HepG2 (cell line): ENCODE results near the gene MAP3K2. TPM values are rescaled to one million over a fixed set of nuclear protein-coding genes. Genes with fewer than 3 reads are reported as not detected.

Experiments used
- ATAC-seq: fragments of 200-7000 bp; cut with Tn5 transposase; 3 replicates; pipeline ENCODE4 v1.9.1; 2020; ENCODE audit warnings: mild to moderate bottlenecking, moderate library complexity
- BruUV-seq: library from RNA; stranded (reverse); fragments of 400-500 nt; replicated peaks from 2 replicates; lab custom pipeline; 2021; lab: Mats Ljungman, UMichigan
- CTCF ChIA-PET: fragments of 300-600 bp; formaldehyde crosslinking; extraction: SDS; loops from one replicate; lab custom pipeline; 2021; ENCODE audit warnings: low total read pairs, inconsistent platforms, low intra/inter-chr PET ratio; lab: Yijun Ruan, JAX
- POLR2A ChIA-PET: fragments of 350-600 bp; sonication (Branson Sonifier 250); formaldehyde crosslinking; loops from one replicate; lab custom pipeline; 2020; ENCODE audit warnings: antibody characterized with exemption, inconsistent platforms; lab: Yijun Ruan, JAX
- DNase-seq: peaks from one replicate; pipeline ENCODE4 v3.0.0-alpha.2; 2015; ENCODE audit warnings: low spot score
- FAIRE-seq: peaks from 3 replicates; lab custom pipeline; 2011; peaks lifted over from hg19 to GRCh38; lab: Jason Lieb, UNC
- H2AFZ ChIP-seq: one replicate; pipeline ENCODE4 v1.6.1; 2011; ENCODE audit warnings: low read length, inconsistent platforms
- H3K27ac ChIP-seq: fragments of 300-600 bp; 3 replicates; pipeline ENCODE4 v1.8.0; 2011; ENCODE audit warnings: mixed run types, mild to moderate bottlenecking, mixed read lengths, low read length, inconsistent platforms; ENCODE audit not compliant: insufficient read depth; ENCODE audit errors: extremely low read length
- H3K27me3 ChIP-seq, 2 experiments: fragments of 200-600 bp in 1 of 2; 2 replicates in 1 of 2; 3 replicates in 1 of 2; pipeline versions ENCODE4 v1.6.0 to v1.8.0; 2011; ENCODE audit warnings: low read length in 2 of 2, mild to moderate bottlenecking in 2 of 2, moderate library complexity in 2 of 2, inconsistent platforms in 1 of 2; ENCODE audit not compliant: insufficient read depth in 2 of 2, control insufficient read depth in 1 of 2
- H3K36me3 ChIP-seq, 2 experiments: fragments of 200-600 bp in 1 of 2; replicated peaks in 1 of 2; 2 replicates in 1 of 2; 3 replicates in 1 of 2; pipeline versions ENCODE4 v1.5.1 to v1.8.0; 2011; ENCODE audit warnings: low read length in 2 of 2, inconsistent platforms in 1 of 2; ENCODE audit not compliant: insufficient read depth in 2 of 2, control insufficient read depth in 1 of 2
- H3K4me1 ChIP-seq: 2 replicates; pipeline ENCODE4 v1.5.1; 2012; ENCODE audit warnings: low read length, inconsistent platforms; ENCODE audit not compliant: insufficient read depth
- H3K4me2 ChIP-seq: 2 replicates; pipeline ENCODE4 v1.6.0; 2011; ENCODE audit warnings: low read depth, low read length, inconsistent platforms
- H3K4me3 ChIP-seq, 3 experiments: fragments of 200-600 bp in 1 of 3; sonication (generic), shearing (Covaris generic) in 1 of 3; replicated peaks in 1 of 3; 2 replicates each; pipeline ENCODE4 v1.5.1; 2011 to 2016; ENCODE audit warnings: low read length in 3 of 3, inconsistent platforms in 2 of 3, low read depth in 2 of 3, mild to moderate bottlenecking in 2 of 3, control low read depth in 1 of 3, mixed read lengths in 1 of 3; ENCODE audit not compliant: insufficient read depth in 1 of 3
- H3K79me2 ChIP-seq: one replicate; pipeline ENCODE4 v1.6.1; 2011; ENCODE audit warnings: low read length, inconsistent platforms; ENCODE audit not compliant: insufficient read depth
- H3K9ac ChIP-seq: 2 replicates; pipeline ENCODE4 v1.6.0; 2011; ENCODE audit warnings: mild to moderate bottlenecking, low read depth, low read length, inconsistent platforms; ENCODE audit not compliant: insufficient read depth
- H3K9me3 ChIP-seq: 2 replicates; pipeline ENCODE4 v1.5.1; 2012; ENCODE audit warnings: mild to moderate bottlenecking, low read length
- H4K20me1 ChIP-seq: 2 replicates; pipeline ENCODE4 v1.6.0; 2011; ENCODE audit warnings: inconsistent platforms, mild to moderate bottlenecking, low read length, moderate library complexity; ENCODE audit not compliant: insufficient read depth
- BORCS8-MEF2B ChIP-seq: sonication (generic); formaldehyde crosslinking; IDR thresholded peaks from 2 replicates; pipeline ENCODE4 v1.8.0; 2022; ENCODE audit warnings: mild to moderate bottlenecking, missing genetic modification reagents
- FOSL2 ChIP-seq: sonication (generic); formaldehyde crosslinking; IDR thresholded peaks from 2 replicates; pipeline ENCODE4 v1.4.0; 2020; ENCODE audit warnings: missing genetic modification reagents
- HOXA3 ChIP-seq: sonication (generic); formaldehyde crosslinking; IDR thresholded peaks from 2 replicates; pipeline ENCODE4 v1.5.0; 2020; ENCODE audit warnings: missing genetic modification reagents
- KAT7 ChIP-seq: IDR thresholded peaks from 2 replicates; pipeline ENCODE4 v1.6.1; 2018; ENCODE audit warnings: borderline replicate concordance, missing compliant biosample characterization
- POGZ ChIP-seq: sonication (generic); formaldehyde crosslinking; IDR thresholded peaks from 2 replicates; pipeline ENCODE4 v1.4.0; 2020; ENCODE audit warnings: mild to moderate bottlenecking, missing genetic modification reagents
- PRPF4 ChIP-seq: fragments of 200-400 bp; formaldehyde crosslinking; IDR thresholded peaks from 2 replicates; pipeline ENCODE4 v1.6.1; 2016; ENCODE audit warnings: low read length, low read depth; ENCODE audit not compliant: poor library complexity, severe bottlenecking
- SP140L ChIP-seq: sonication (generic); formaldehyde crosslinking; IDR thresholded peaks from 2 replicates; pipeline ENCODE4 v1.4.0; 2020; ENCODE audit warnings: missing genetic modification reagents, borderline replicate concordance
- USF2 ChIP-seq, 2 experiments: sonication (generic) in 1 of 2; formaldehyde crosslinking in 1 of 2; IDR thresholded peaks; 2 replicates each; pipeline versions ENCODE4 v1.5.1 to v1.6.1; 2011 to 2020; ENCODE audit warnings: borderline replicate concordance in 1 of 2, low read depth in 1 of 2, low read length in 1 of 2, mild to moderate bottlenecking in 1 of 2, missing genetic modification reagents in 1 of 2, moderate library complexity in 1 of 2
- ZBTB38 ChIP-seq: sonication (generic); formaldehyde crosslinking; IDR thresholded peaks from 2 replicates; pipeline ENCODE4 v1.5.1; 2020; ENCODE audit warnings: mild to moderate bottlenecking, missing genetic modification reagents
- ZMAT3 ChIP-seq: sonication (generic); formaldehyde crosslinking; conservative IDR thresholded peaks from 2 replicates; pipeline ENCODE4 v1.7.0; 2021; ENCODE audit warnings: missing genetic modification reagents
- ZMYM4 ChIP-seq: sonication (generic); formaldehyde crosslinking; IDR thresholded peaks from 2 replicates; pipeline ENCODE4 v1.8.1; 2023; ENCODE audit warnings: mild to moderate bottlenecking, missing genetic modification reagents
- ZNF709 ChIP-seq: sonication (generic); formaldehyde crosslinking; IDR thresholded peaks from 2 replicates; pipeline ENCODE4 v1.5.0; 2020; ENCODE audit warnings: mild to moderate bottlenecking, missing genetic modification reagents
- WGBS: methylation state at CpG from one replicate; pipeline ENCODE4 v1.1.6; 2017; ENCODE audit warnings: low lambda C conversion rate; 5-methylcytosine and 5-hydroxymethylcytosine counted together
- in situ Hi-C: cut with HindIII; loops from 2 replicates; pipeline ENCODE4 v1.10.0; 2017; ENCODE audit warnings: low pct_unique_long_range_greater_than_20kb; ENCODE audit not compliant: extremely low pct_ligation_motif_present
- intact Hi-C: fragments of 100-400 bp; cut with micrococcal nuclease; formaldehyde crosslinking; loops from one replicate; pipeline ENCODE4 v1.10.0; 2022; ENCODE audit not compliant: unreplicated experiment
- polyA plus RNA-seq, 8 experiments: library from polyadenylated mRNA; depleted of rRNA in 3 of 8; stranded (reverse) in 7 of 8; unstranded in 1 of 8; fragments of >200 nt; fragmentation: Illumina TruSeq in 4 of 8; extraction: Trizol in 4 of 8; gene quantifications; 2 replicates each; pipeline versions ENCODE4 v1.2.1 to v1.2.3, GENCODE V29; 2011 to 2016; ENCODE audit warnings: low read depth in 4 of 8, missing spikeins in 1 of 8, mixed read lengths in 1 of 8; ENCODE audit not compliant: insufficient read depth in 1 of 8
- total RNA-seq, 5 experiments: library from RNA; depleted of rRNA; stranded (reverse); fragments of >200 nt; fragmentation: Illumina TruSeq; extraction: Trizol; gene quantifications; 2 replicates each; pipeline ENCODE4 v1.2.3, GENCODE V29; 2016; ENCODE audit warnings: low read depth in 1 of 5

The MAP3K2 gene
- total and polyA plus RNA-seq, 2 of the 13 experiments (the other 11 are each of a cell fraction or from before 2014, with no cell fraction given), result 12.2 to 37.2 TPM

GRCh38 chr2:127413200-127413599 lies 25.4 kb upstream of the MAP3K2 start:
- Histone ChIP-seq H3K4me2 (no peak overlapping the region), H3K27me3 (no peaks in the 10 kb centered on the region), H3K36me3 (no peaks in the 10 kb centered on the region), H4K20me1 (no peaks in the 10 kb centered on the region), H3K9me3 (0 out of 2 replicates have a peak, but pooled peaks cover 5% of the 10 kb centered on the region), H3K9ac (no peak overlapping the region), H3K27ac (peak overlapping the region; percentile 96), H3K79me2 (peaks cover 9% of the 10 kb centered on the region), H2AFZ (no peak overlapping the region), H3K4me1 (peaks cover 94% of the 10 kb centered on the region), H3K4me3 (no peak overlapping the region)
- in situ Hi-C loops, result no loop called here
- 97% methylated on average over 3 of the region's 3 CpGs for WGBS
- TF ChIP-seq KAT7 (CRISPR knock-in tag) (0 out of 2 replicates have a peak, but pooled peaks have one; percentile 11), PRPF4 (no peak)
- ChIA-PET CTCF (no interaction called here), POLR2A (interaction anchor here (0.5 to 2.6 kb wide), 4 partner anchors 24 to 118 kb away, joined by 3 to 11 read pairs (median 4); partner anchors contain the start of gene IWS1)
- ATAC-seq, result no peak
- no peak for DNase-seq
- intact Hi-C loops, result no loop called here
- TSS peak; percentile 75 for BruUV-seq
- no peak for FAIRE-seq

GRCh38 chr2:127411653-127412369 lies 24.0 kb upstream of the MAP3K2 start:
- H3K9me3 ChIP-seq, result 0 out of 2 replicates have a peak, but pooled peaks cover 5% of the 10 kb centered on the region
- peaks cover 89% of the 10 kb centered on the region for H3K4me1 ChIP-seq
- DNase-seq (no peak), ATAC-seq (no peak), FAIRE-seq (peak; percentile 23)
- H4K20me1 ChIP-seq, result no peaks in the 10 kb centered on the region
- H3K79me2 ChIP-seq, result no peaks in the 10 kb centered on the region
- CTCF ChIA-PET, result no interaction called here
- peak overlapping the region; percentile 42 for H3K4me2 ChIP-seq
- no peaks in the 10 kb centered on the region for H3K27me3 ChIP-seq
- intact Hi-C loops, result no loop called here
- H3K36me3 ChIP-seq, result no peaks in the 10 kb centered on the region
- POLR2A ChIA-PET, result interaction anchor here (0.6 to 2.1 kb wide), 6 partner anchors 8 to 44 kb away, joined by 3 to 7 read pairs (median 6); no protein-coding TSS in a partner anchor
- peak overlapping the region; percentile 48 for H2AFZ ChIP-seq
- in situ Hi-C loops, result no loop called here
- H3K27ac ChIP-seq, result peak overlapping the region; percentile 64
- peak overlapping the region; percentile 33; the same call in 1 of the 2 replicates for H3K9ac ChIP-seq
- 79% methylated on average over 12 of the region's 12 CpGs for WGBS
- H3K4me3 ChIP-seq, result no peak overlapping the region; a peak in 1 of 6 replicates
- no TSS peak for BruUV-seq
- TF ChIP-seq ZMYM4 (CRISPR knock-in tag), result 0 out of 2 replicates have a peak, but pooled peaks have one; percentile 31
- TF ChIP-seq POGZ (CRISPR knock-in tag), result peak; percentile 20; the same call in 1 of the 2 replicates
- no peak for TF ChIP-seq SP140L (CRISPR knock-in tag)
- 0 out of 2 replicates have a peak, but pooled peaks have one; percentile 8 for TF ChIP-seq FOSL2 (CRISPR knock-in tag)
- TF ChIP-seq BORCS8-MEF2B, result 0 out of 2 replicates have a peak, but pooled peaks have one; percentile 23
- no peak for TF ChIP-seq ZMAT3 (CRISPR knock-in tag)
- 0 out of 2 replicates have a peak, but pooled peaks have one; percentile 42 for TF ChIP-seq ZNF709
- TF ChIP-seq ZBTB38 (CRISPR knock-in tag), result peak; percentile 33; the same call in 1 of the 2 replicates
- peak; percentile 52 for TF ChIP-seq HOXA3 (CRISPR knock-in tag)
- TF ChIP-seq USF2 (IDR thresholded peaks at IDR 0.05; ENCODE audit: low read depth, low read length), result no peak
- TF ChIP-seq USF2 (CRISPR knock-in tag; IDR thresholded peaks at IDR 0.05; ENCODE audit: borderline replicate concordance), result peak; percentile 51; the same call in 1 of the 2 replicates
